Bladder microvascular endothelial cell (primary cell): ENCODE results near the gene OVCH1. TPM values are rescaled to one million over a fixed set of nuclear protein-coding genes. Genes with fewer than 3 reads are reported as not detected.

Experiments used
- total RNA-seq: library from RNA; depleted of rRNA; stranded (reverse); fragments of >200 nt; gene quantifications from 2 replicates; pipeline ENCODE4 v1.2.3, GENCODE V29; 2014

Gene OVCH1
- not detected in 2 replicates for total RNA-seq

GRCh38 chr12:29497588-29497987 lies at the start of gene OVCH1:
Gene OVCH1, minus strand, starts transcription at chr12:29497686. Its CDS starts 0 bp downstream, at chr12:29497686.

GRCh38 chr12:29380536-29381523 lies 116.7 kb downstream of the OVCH1 start, which contains the start of gene ERGIC2:
Gene ERGIC2, minus strand, starts transcription at chr12:29381172. Its CDS starts 9,539 bp downstream, at chr12:29371633.

Other genes starting within 250 kb of the OVCH1 start
- gene ERGIC2, start 116.5 kb downstream of the OVCH1 start, total RNA-seq, result 21.5 and 53.4 TPM in 2 replicates